ELF-1 (cell line): ENCODE measurements around the gene TNFAIP2.
A peak's percentile ranks its signal among the peaks of the same experiment; 100 is the strongest.

Experiments used
- DNase-seq: peaks from one replicate; pipeline ENCODE4 v3.0.0-alpha.2; 2016; ENCODE audit warnings: low read depth, low spot score

The TNFAIP2 gene

GRCh38 chr14:103093856-103094405 lies 29.3 kb upstream of the TNFAIP2 start:
- no peak for DNase-seq

DNA sequence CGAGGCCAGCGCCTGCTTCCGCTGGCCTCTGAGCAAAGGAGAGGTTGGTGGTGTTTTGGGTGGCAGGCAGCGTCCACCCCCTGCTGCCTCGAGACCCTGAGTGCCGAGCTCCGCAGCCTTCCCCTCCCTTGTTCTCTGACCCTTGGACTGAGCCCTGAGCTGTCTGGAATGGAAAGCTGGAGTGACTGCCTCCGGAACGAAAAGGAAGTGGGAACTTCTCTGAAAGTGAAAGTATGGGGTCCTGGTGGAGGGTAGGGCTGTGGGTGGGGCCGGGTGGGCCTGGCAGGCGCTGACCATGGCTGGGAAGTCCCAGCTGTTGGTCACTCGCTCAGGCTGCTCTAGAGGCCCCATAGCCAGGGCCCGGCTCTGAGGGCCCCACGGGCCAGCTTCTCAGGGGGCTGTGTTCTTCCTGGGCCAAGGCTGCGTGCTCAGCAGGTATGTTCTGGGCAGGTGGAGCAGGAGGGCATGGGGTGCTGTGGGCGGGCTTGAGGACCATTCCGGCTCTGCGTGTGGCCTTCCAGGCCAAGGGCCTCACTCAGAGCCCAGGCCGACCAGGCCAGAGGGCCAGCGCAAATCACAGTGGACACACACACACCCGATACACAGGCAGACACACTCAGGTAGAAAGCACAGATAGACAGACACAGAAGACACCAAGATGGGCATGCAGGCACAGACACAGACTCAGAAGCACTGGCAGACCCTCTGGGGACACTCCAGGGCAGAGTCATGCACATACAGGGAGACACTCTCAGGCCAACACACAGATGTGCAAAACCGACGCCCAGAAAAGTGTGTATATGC lies 28.7 kb upstream of the TNFAIP2 start, which contains the start of gene EXOC3L4:
EXOC3L4 (plus strand) TSS at position 320 of the 804 bp plus-strand sequence. CDS start 5,495 bp downstream, outside the sequence.
- DNase-seq = no peak

- no peak for DNase-seq
Observed at GRCh38 chr14:103095210-103095778, 28.0 kb upstream of the TNFAIP2 start.

GRCh38 chr14:103096387-103096786 lies 26.9 kb upstream of the TNFAIP2 start:
- no peak for DNase-seq

- DNase-seq = no peak
Observed at GRCh38 chr14:103097244-103097993, 25.8 kb upstream of the TNFAIP2 start.

GRCh38 chr14:103097994-103098957 lies 25.0 kb upstream of the TNFAIP2 start:
- DNase-seq = no peak

- DNase-seq = no peak
Observed at GRCh38 chr14:103099081-103099732, 24.1 kb upstream of the TNFAIP2 start.

GRCh38 chr14:103099733-103100280 lies 23.5 kb upstream of the TNFAIP2 start:
- no peak for DNase-seq

DNA sequence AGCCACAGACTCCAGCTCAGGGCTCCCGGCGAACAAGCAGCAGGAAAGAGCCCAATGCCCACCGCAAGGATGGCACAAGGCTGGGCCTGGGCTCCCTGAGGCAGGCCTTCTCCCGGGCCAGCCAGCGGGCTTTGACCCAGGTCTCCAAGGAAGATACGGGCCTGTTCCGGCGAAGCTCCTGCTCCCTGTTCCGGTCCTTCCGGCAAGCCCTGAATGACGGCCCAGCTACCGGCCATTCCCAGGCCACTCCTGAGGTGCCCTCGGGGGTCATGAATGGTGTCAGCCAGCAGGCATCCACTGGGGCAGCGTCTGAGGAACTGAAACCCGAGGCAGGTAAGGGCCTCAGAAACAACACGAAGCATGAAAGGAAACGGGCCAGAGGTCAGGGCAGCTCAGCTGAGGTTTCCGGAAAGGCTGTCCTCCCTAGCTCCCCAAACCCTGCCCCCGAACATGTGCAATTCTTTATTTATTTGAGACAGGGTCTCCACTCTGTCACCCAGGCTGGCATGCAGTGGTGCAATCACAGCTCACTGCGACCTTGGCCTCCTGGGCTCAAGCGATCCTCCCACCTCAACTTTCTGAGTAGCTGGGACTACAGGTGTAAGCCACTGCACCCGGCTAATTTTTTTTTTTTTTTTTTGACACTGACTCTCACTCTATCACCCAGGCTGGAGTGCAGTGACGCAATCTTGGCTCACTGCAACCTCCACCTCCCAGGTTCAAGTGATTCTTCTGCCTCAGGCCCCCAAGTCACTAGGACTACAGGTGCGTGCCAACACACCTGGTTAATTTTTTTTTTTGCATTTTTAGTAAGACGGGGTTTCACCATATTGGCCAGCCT lies 22.8 kb upstream of the TNFAIP2 start:
- peak; percentile 61 for DNase-seq

- no peak for DNase-seq
Observed at GRCh38 chr14:103101257-103101962, 21.9 kb upstream of the TNFAIP2 start.

GRCh38 chr14:103101963-103102688 lies 21.1 kb upstream of the TNFAIP2 start:
- DNase-seq = peak; percentile 59

GRCh38 chr14:103102689-103103260 lies 20.5 kb upstream of the TNFAIP2 start:
- DNase-seq = no peak

- peak; percentile 68 for DNase-seq
Observed at GRCh38 chr14:103103461-103104388, 19.5 kb upstream of the TNFAIP2 start.

DNA sequence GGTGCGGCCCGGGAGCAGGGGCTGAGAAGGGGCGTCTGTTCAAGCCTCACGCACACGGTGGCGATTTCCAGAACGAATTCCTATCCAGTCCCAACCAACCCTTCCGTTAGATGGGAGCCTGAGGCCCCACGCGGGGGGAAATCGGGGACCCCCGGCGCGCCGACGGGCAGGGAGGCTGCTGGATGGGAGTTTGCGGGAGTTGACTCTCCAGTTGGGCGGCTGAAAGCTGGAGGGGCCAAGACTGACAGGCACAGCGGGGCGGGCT lies 18.9 kb upstream of the TNFAIP2 start:
- DNase-seq = no peak

GRCh38 chr14:103104654-103105452 lies 18.4 kb upstream of the TNFAIP2 start:
- DNase-seq = peak; percentile 81
